Activated naive CD4-positive, alpha-beta T cell treated with anti-CD3 and anti-CD28 coated beads, Interleukin-2, amount 10 ng/mL, durations not matched to agents 7 days and 5 days (primary cell): ENCODE measurements around the gene CERS1.

ENCODE experiments used
- CTCF ChIA-PET: fragments of 350-600 bp; sonication (Branson Sonifier 250); formaldehyde crosslinking; loops from one replicate; lab custom pipeline; 2021; ENCODE audit warnings: antibody characterized with exemption; lab: Charles Lee
- DNase-seq: peaks from one replicate; pipeline ENCODE4 v3.0.0-alpha.2; 2020
- H3K27ac Mint-ChIP-seq: one replicate; pipeline ENCODE4 v1.8.0; 2021; ENCODE audit warnings: mild to moderate bottlenecking, moderate library complexity, mixed read lengths
- H3K27me3 Mint-ChIP-seq: one replicate; pipeline ENCODE4 v1.8.0; 2021; ENCODE audit warnings: mild to moderate bottlenecking, mixed read lengths
- H3K36me3 Mint-ChIP-seq: one replicate; pipeline ENCODE4 v1.8.0; 2021; ENCODE audit warnings: mixed read lengths
- H3K4me1 Mint-ChIP-seq: one replicate; pipeline ENCODE4 v1.8.0; 2021; ENCODE audit warnings: mixed read lengths
- H3K4me3 Mint-ChIP-seq: one replicate; pipeline ENCODE4 v1.8.0; 2021; ENCODE audit warnings: mild to moderate bottlenecking, moderate library complexity, mixed read lengths
- H3K9me3 Mint-ChIP-seq: one replicate; pipeline ENCODE4 v1.8.0; 2021; ENCODE audit warnings: mixed read lengths

Gene CERS1

GRCh38 chr19:18844806-18845329, 51.1 kb downstream of the CERS1 start:
- no peaks in the 10 kb centered on the region for H3K27me3 Mint-ChIP-seq
- H3K4me1 Mint-ChIP-seq: peaks cover 59% of the 10 kb centered on the region
- H3K9me3 Mint-ChIP-seq: no peaks in the 10 kb centered on the region
- no peak overlapping the region for H3K4me3 Mint-ChIP-seq
- H3K27ac Mint-ChIP-seq: no peak overlapping the region
- no peak for DNase-seq
- CTCF ChIA-PET: interaction anchor here (1.2 to 2.3 kb wide), 3 partner anchors 12 to 394 kb away, joined by 4 to 6 read pairs (median 4); no protein-coding TSS in a partner anchor
- peaks cover 22% of the 10 kb centered on the region for H3K36me3 Mint-ChIP-seq

- H3K36me3 Mint-ChIP-seq: peaks cover 18% of the 10 kb centered on the region
- H3K27ac Mint-ChIP-seq: peak overlapping the region; percentile 54
- H3K4me3 Mint-ChIP-seq: no peak overlapping the region
- CTCF ChIA-PET: interaction anchor here (1.0 to 2.3 kb wide), 4 partner anchors 10 to 324 kb away, joined by 3 to 6 read pairs (median 4); no protein-coding TSS in a partner anchor
- no peaks in the 10 kb centered on the region for H3K27me3 Mint-ChIP-seq
- DNase-seq: no peak
- H3K9me3 Mint-ChIP-seq: no peaks in the 10 kb centered on the region
- H3K4me1 Mint-ChIP-seq: peaks cover 53% of the 10 kb centered on the region
These were observed 52.0 kb downstream of the CERS1 start for GRCh38 chr19:18843960-18844359.

- H3K27ac Mint-ChIP-seq: no peak overlapping the region
- no peaks in the 10 kb centered on the region for H3K27me3 Mint-ChIP-seq
- CTCF ChIA-PET: no interaction called here
- peaks cover 19% of the 10 kb centered on the region for H3K36me3 Mint-ChIP-seq
- peaks cover 62% of the 10 kb centered on the region for H3K4me1 Mint-ChIP-seq
- no peak for DNase-seq
- no peaks in the 10 kb centered on the region for H3K9me3 Mint-ChIP-seq
- H3K4me3 Mint-ChIP-seq: no peak overlapping the region
These were observed 53.8 kb downstream of the CERS1 start for GRCh38 chr19:18842166-18842565.

GRCh38 chr19:18841400-18841799, 54.6 kb downstream of the CERS1 start:
- Mint-ChIP-seq H3K4me3 (no peak overlapping the region), H3K4me1 (peaks cover 59% of the 10 kb centered on the region), H3K36me3 (peaks cover 18% of the 10 kb centered on the region), H3K9me3 (no peaks in the 10 kb centered on the region), H3K27ac (no peak overlapping the region), H3K27me3 (no peaks in the 10 kb centered on the region)
- no peak for DNase-seq
- CTCF ChIA-PET: interaction anchor here (1.1 kb wide), 1 partner anchor 24 kb away, joined by 3 read pairs; no protein-coding TSS in a partner anchor

GRCh38 chr19:18840288-18841267, 55.4 kb downstream of the CERS1 start:
- H3K4me1 Mint-ChIP-seq: peaks cover 59% of the 10 kb centered on the region
- no peak overlapping the region for H3K4me3 Mint-ChIP-seq
- H3K27me3 Mint-ChIP-seq: no peaks in the 10 kb centered on the region
- no peak for DNase-seq
- CTCF ChIA-PET: interaction anchor here (1.1 kb wide), 1 partner anchor 25 kb away, joined by 3 read pairs; no protein-coding TSS in a partner anchor
- H3K36me3 Mint-ChIP-seq: peaks cover 27% of the 10 kb centered on the region
- H3K27ac Mint-ChIP-seq: no peak overlapping the region
- no peaks in the 10 kb centered on the region for H3K9me3 Mint-ChIP-seq

GRCh38 chr19:18839465-18840287, 56.3 kb downstream of the CERS1 start:
- Mint-ChIP-seq H3K27me3 (no peaks in the 10 kb centered on the region), H3K27ac (no peak overlapping the region), H3K4me1 (peaks cover 61% of the 10 kb centered on the region), H3K9me3 (no peaks in the 10 kb centered on the region), H3K4me3 (no peak overlapping the region), H3K36me3 (peaks cover 32% of the 10 kb centered on the region)
- CTCF ChIA-PET: no interaction called here
- DNase-seq: no peak

GRCh38 chr19:18834644-18834984, 61.3 kb downstream of the CERS1 start:
- H3K36me3 Mint-ChIP-seq: peaks cover 49% of the 10 kb centered on the region
- CTCF ChIA-PET: interaction anchor here (2.7 kb wide), 1 partner anchor 13 kb away, joined by 12 read pairs; no protein-coding TSS in a partner anchor
- DNase-seq: no peak
- H3K27ac Mint-ChIP-seq: no peak overlapping the region
- peaks cover 6% of the 10 kb centered on the region for H3K27me3 Mint-ChIP-seq
- H3K4me3 Mint-ChIP-seq: peak overlapping the region; percentile 87
- H3K4me1 Mint-ChIP-seq: peaks cover 52% of the 10 kb centered on the region
- H3K9me3 Mint-ChIP-seq: no peaks in the 10 kb centered on the region

GRCh38 chr19:18833849-18834643, 61.9 kb downstream of the CERS1 start:
- Mint-ChIP-seq H3K27ac (peak overlapping the region; percentile 82), H3K27me3 (peaks cover 8% of the 10 kb centered on the region), H3K9me3 (no peaks in the 10 kb centered on the region), H3K36me3 (peaks cover 47% of the 10 kb centered on the region), H3K4me3 (peak overlapping the region; percentile 87), H3K4me1 (peaks cover 52% of the 10 kb centered on the region)
- DNase-seq: no peak
- CTCF ChIA-PET: interaction anchor here (0.6 to 2.7 kb wide), 2 partner anchors 10 to 13 kb away, joined by 3 to 12 read pairs; no protein-coding TSS in a partner anchor

- Mint-ChIP-seq H3K9me3 (no peaks in the 10 kb centered on the region), H3K27me3 (peaks cover 16% of the 10 kb centered on the region), H3K4me3 (peak overlapping the region; percentile 87), H3K27ac (peak overlapping the region; percentile 92), H3K4me1 (peaks cover 48% of the 10 kb centered on the region), H3K36me3 (peaks cover 43% of the 10 kb centered on the region)
- DNase-seq: no peak
- CTCF ChIA-PET: interaction anchor here (1.4 to 2.4 kb wide), 2 partner anchors 11 to 14 kb away, joined by 4 to 12 read pairs; no protein-coding TSS in a partner anchor
These were observed 62.8 kb downstream of the CERS1 start for GRCh38 chr19:18833141-18833476.

GRCh38 chr19:18832306-18833140, 63.4 kb downstream of the CERS1 start:
- CTCF ChIA-PET: interaction anchor here (1.1 to 2.4 kb wide), 3 partner anchors 12 to 244 kb away, joined by 3 to 12 read pairs (median 4); partner anchors contain the start of gene REX1BD
- Mint-ChIP-seq H3K4me3 (peak overlapping the region; percentile 87), H3K36me3 (peaks cover 37% of the 10 kb centered on the region), H3K9me3 (no peaks in the 10 kb centered on the region), H3K27ac (peak overlapping the region; percentile 92), H3K4me1 (peaks cover 42% of the 10 kb centered on the region), H3K27me3 (peaks cover 21% of the 10 kb centered on the region)
- DNase-seq: peak; percentile 45

- peak; percentile 97 for DNase-seq
- peak within 1 kb of the TSS; percentile 87 for H3K4me3 Mint-ChIP-seq
- peaks cover 37% of the 10 kb centered on the region for H3K4me1 Mint-ChIP-seq
- CTCF ChIA-PET: interaction anchor here (1.1 to 2.4 kb wide), 3 partner anchors 12 to 243 kb away, joined by 3 to 12 read pairs (median 4); partner anchors contain the start of gene REX1BD
- H3K36me3 Mint-ChIP-seq: peaks cover 34% of the 10 kb centered on the region
- peaks cover 29% of the 10 kb centered on the region for H3K27me3 Mint-ChIP-seq
- H3K9me3 Mint-ChIP-seq: no peaks in the 10 kb centered on the region
- H3K27ac Mint-ChIP-seq: peak within 1 kb of the TSS; percentile 92
These were observed 64.2 kb downstream of the CERS1 start, which contains the start of gene UPF1 for GRCh38 chr19:18831524-18832305. Gene UPF1, plus strand, starts transcription at chr19:18831959. Its CDS starts 251 bp downstream, at chr19:18832210.

GRCh38 chr19:18830488-18830887, 65.5 kb downstream of the CERS1 start:
- H3K4me3 Mint-ChIP-seq: peak overlapping the region; percentile 72

More at GRCh38 chr19:18830488-18830887, 65.5 kb downstream of the CERS1 start:
- DNase-seq: no peak
- H3K4me1 Mint-ChIP-seq: peaks cover 27% of the 10 kb centered on the region
- peaks cover 4% of the 10 kb centered on the region for H3K9me3 Mint-ChIP-seq
- H3K27me3 Mint-ChIP-seq: peaks cover 33% of the 10 kb centered on the region
- peaks cover 24% of the 10 kb centered on the region for H3K36me3 Mint-ChIP-seq
- CTCF ChIA-PET: no interaction called here
- H3K27ac Mint-ChIP-seq: no peak overlapping the region
